IMR-90 (cell line): ENCODE data around the gene DARS1. TPM values are rescaled to one million over a fixed set of nuclear protein-coding genes. Genes with fewer than 3 reads are reported as not detected.

ENCODE experiments used
- ATAC-seq: fragments of 200-7000 bp; cut with Tn5 transposase; 2 replicates; pipeline ENCODE4 v1.9.1; 2020; ENCODE audit warnings: low read depth, mild to moderate bottlenecking, moderate library complexity
- BruUV-seq: library from RNA; stranded (reverse); fragments of 400-500 nt; replicated peaks from 2 replicates; lab custom pipeline; 2021; lab: Mats Ljungman, UMichigan
- CTCF ChIA-PET: fragments of 300-600 bp; formaldehyde crosslinking; extraction: SDS; loops from one replicate; lab custom pipeline; 2021; ENCODE audit warnings: antibody characterized with exemption; lab: Yijun Ruan, JAX
- POLR2A ChIA-PET: fragments of 300-600 bp; sonication (Branson Sonifier 250); formaldehyde crosslinking; loops from one replicate; lab custom pipeline; 2022; ENCODE audit warnings: antibody characterized with exemption; ENCODE audit not compliant: unreplicated experiment; lab: Charles Lee
- DNase-seq: peaks from one replicate; pipeline ENCODE4 v3.0.0; 2013
- H2AFZ ChIP-seq: replicated peaks from 2 replicates; pipeline ENCODE3; 2013; ENCODE audit warnings: low read length, mild to moderate bottlenecking; ENCODE audit not compliant: poor library complexity
- H2AK5ac ChIP-seq: 2 replicates; pipeline ENCODE4 v1.6.1; 2013; ENCODE audit warnings: low read depth, low read length, inconsistent platforms
- H2AK9ac ChIP-seq: replicated peaks from 2 replicates; pipeline ENCODE3; 2013; ENCODE audit warnings: mild to moderate bottlenecking, low read depth, low read length, moderate library complexity; ENCODE audit not compliant: poor library complexity
- H2BK120ac ChIP-seq: 2 replicates; pipeline ENCODE4 v1.6.1; 2013; ENCODE audit warnings: low read depth, low read length, inconsistent platforms
- H2BK15ac ChIP-seq: 3 replicates; pipeline ENCODE4 v1.6.1; 2013; ENCODE audit warnings: low read depth, low read length, inconsistent platforms
- H2BK20ac ChIP-seq: 2 replicates; pipeline ENCODE4 v1.6.1; 2013; ENCODE audit warnings: low read depth, mild to moderate bottlenecking, inconsistent platforms, low read length, moderate library complexity
- H2BK5ac ChIP-seq: 2 replicates; pipeline ENCODE4 v1.6.1; 2013; ENCODE audit warnings: mild to moderate bottlenecking, low read depth, low read length, inconsistent platforms; ENCODE audit not compliant: poor library complexity, severe bottlenecking
- H3K14ac ChIP-seq: replicated peaks from 2 replicates; pipeline ENCODE4 v1.6.1; 2013; ENCODE audit warnings: low read depth, low read length, inconsistent platforms
- H3K18ac ChIP-seq: 2 replicates; pipeline ENCODE4 v1.6.1; 2013; ENCODE audit warnings: low read depth, low read length, control low read depth
- H3K23ac ChIP-seq: 2 replicates; pipeline ENCODE4 v1.6.1; 2013; ENCODE audit warnings: low read depth, low read length, inconsistent platforms
- H3K27ac ChIP-seq: 2 replicates; pipeline ENCODE4 v1.5.1; 2013; ENCODE audit warnings: mild to moderate bottlenecking, control low read depth, low read length; ENCODE audit not compliant: insufficient read depth
- H3K27me3 ChIP-seq: 2 replicates; pipeline ENCODE4 v1.6.1; 2013; ENCODE audit warnings: low read length; ENCODE audit not compliant: control insufficient read depth, insufficient read depth
- H3K36me3 ChIP-seq: 2 replicates; pipeline ENCODE4 v1.6.1; 2013; ENCODE audit warnings: low read length, mixed read lengths; ENCODE audit not compliant: control insufficient read depth, insufficient read depth
- H3K4ac ChIP-seq: 2 replicates; pipeline ENCODE4 v1.6.1; 2013; ENCODE audit warnings: low read depth, low read length, inconsistent platforms
- H3K4me1 ChIP-seq: 2 replicates; pipeline ENCODE4 v1.6.1; 2013; ENCODE audit warnings: low read length, mixed read lengths; ENCODE audit not compliant: control insufficient read depth, insufficient read depth
- H3K4me2 ChIP-seq: 2 replicates; pipeline ENCODE4 v1.6.1; 2013; ENCODE audit warnings: low read depth, mild to moderate bottlenecking, control low read depth, low read length, moderate library complexity
- H3K4me3 ChIP-seq: 2 replicates; pipeline ENCODE4 v1.5.1; 2013; ENCODE audit warnings: low read depth, mild to moderate bottlenecking, control low read depth, low read length, moderate library complexity; ENCODE audit not compliant: insufficient read depth
- H3K56ac ChIP-seq: 2 replicates; pipeline ENCODE4 v1.6.1; 2013; ENCODE audit warnings: low read length, inconsistent platforms; ENCODE audit not compliant: insufficient read depth; ENCODE audit errors: extremely low read depth
- H3K79me1 ChIP-seq, 2 experiments: 2 replicates each; pipeline ENCODE4 v1.6.1; 2013; ENCODE audit warnings: low read length in 2 of 2, inconsistent platforms in 1 of 2, low read depth in 1 of 2
- H3K9ac ChIP-seq: 2 replicates; pipeline ENCODE4 v1.6.1; 2013; ENCODE audit warnings: low read depth, low read length, control low read depth
- H3K9me1 ChIP-seq: 2 replicates; pipeline ENCODE4 v1.6.1; 2013; ENCODE audit warnings: low read length, inconsistent platforms; ENCODE audit not compliant: insufficient read depth
- H3K9me3 ChIP-seq: 2 replicates; pipeline ENCODE4 v1.6.1; 2013; ENCODE audit warnings: low read length; ENCODE audit not compliant: control insufficient read depth, insufficient read depth
- H4K20me1 ChIP-seq: 2 replicates; pipeline ENCODE4 v1.6.1; 2013; ENCODE audit warnings: low read length, inconsistent platforms; ENCODE audit not compliant: insufficient read depth
- H4K5ac ChIP-seq: 2 replicates; pipeline ENCODE4 v1.6.1; 2013; ENCODE audit warnings: mild to moderate bottlenecking, low read depth, low read length, control low read depth
- H4K8ac ChIP-seq, 2 experiments: 2 replicates each; pipeline ENCODE4 v1.6.1; 2013; ENCODE audit warnings: low read depth in 2 of 2, low read length in 2 of 2, control low read depth in 1 of 2, inconsistent platforms in 1 of 2
- H4K91ac ChIP-seq: 2 replicates; pipeline ENCODE4 v1.6.1; 2013; ENCODE audit warnings: low read depth, low read length, inconsistent platforms; ENCODE audit not compliant: insufficient read depth
- BHLHE40 ChIP-seq: fragments of 150-350 bp; IDR thresholded peaks from 2 replicates; pipeline ENCODE4 v1.6.1; 2016; ENCODE audit warnings: mild to moderate bottlenecking, low read depth, low read length
- CEBPB ChIP-seq: IDR thresholded peaks from 2 replicates; pipeline ENCODE4 v1.6.1; 2012; ENCODE audit warnings: low read depth, low read length, improper control_type of control experiment
- CHD1 ChIP-seq: IDR thresholded peaks from 2 replicates; pipeline ENCODE4 v1.6.1; 2012; ENCODE audit warnings: low read depth, low read length, improper control_type of control experiment
- CTCF ChIP-seq: conservative IDR thresholded peaks from 2 replicates; pipeline ENCODE4 v1.5.1; 2012; ENCODE audit warnings: mild to moderate bottlenecking, low read depth, low read length, improper control_type of control experiment
- ELK1 ChIP-seq: fragments of 150-350 bp; IDR thresholded peaks from 2 replicates; pipeline ENCODE4 v1.6.1; 2016; ENCODE audit warnings: low read depth, mild to moderate bottlenecking, low read length, moderate library complexity, borderline replicate concordance
- FOS ChIP-seq: fragments of 150-350 bp; IDR thresholded peaks from 2 replicates; pipeline ENCODE4 v1.6.1; 2016; ENCODE audit warnings: low read depth, low read length
- MAZ ChIP-seq: IDR thresholded peaks from 2 replicates; pipeline ENCODE4 v1.6.1; 2012; ENCODE audit warnings: low read depth, mild to moderate bottlenecking, low read length, improper control_type of control experiment, moderate library complexity, borderline replicate concordance
- MXI1 ChIP-seq: IDR thresholded peaks from 2 replicates; pipeline ENCODE4 v1.6.1; 2012; ENCODE audit warnings: low read depth, mild to moderate bottlenecking, low read length, moderate library complexity, borderline replicate concordance
- NFE2L2 ChIP-seq: fragments of 150-350 bp; IDR thresholded peaks from 2 replicates; pipeline ENCODE4 v1.6.1; 2016; ENCODE audit warnings: low read depth, mild to moderate bottlenecking, low read length
- POLR2A ChIP-seq: IDR thresholded peaks from 2 replicates; pipeline ENCODE4 v1.6.1; 2012; ENCODE audit warnings: mild to moderate bottlenecking, low read depth, low read length
- RAD21 ChIP-seq: IDR thresholded peaks from 2 replicates; pipeline ENCODE4 v1.6.1; 2012; ENCODE audit warnings: low read length, improper control_type of control experiment
- RCOR1 ChIP-seq: IDR thresholded peaks from 2 replicates; pipeline ENCODE4 v1.6.1; 2012; ENCODE audit warnings: mild to moderate bottlenecking, low read length, improper control_type of control experiment; ENCODE audit not compliant: insufficient replicate concordance
- RFX5 ChIP-seq: IDR thresholded peaks from 2 replicates; pipeline ENCODE4 v1.8.0; 2012; ENCODE audit warnings: low read depth, mild to moderate bottlenecking, low read length, moderate library complexity
- SMC3 ChIP-seq: fragments of 150-350 bp; IDR thresholded peaks from 2 replicates; pipeline ENCODE4 v1.6.1; 2016; ENCODE audit warnings: low read depth, mild to moderate bottlenecking, antibody characterized with exemption, low read length, moderate library complexity
- USF2 ChIP-seq: fragments of 150-350 bp; IDR thresholded peaks from 2 replicates; pipeline ENCODE4 v1.6.1; 2017; ENCODE audit warnings: mild to moderate bottlenecking, antibody characterized with exemption, low read length, low read depth
- WGBS, 2 experiments: methylation state at CpG; one replicate each; pipeline versions ENCODE4 v1.1.5 to v1.1.7; 2013; ENCODE audit warnings: missing lambda C conversion rate in 2 of 2; ENCODE audit not compliant: insufficient read length in 1 of 2; ENCODE audit errors: extremely low coverage in 2 of 2; 5-methylcytosine and 5-hydroxymethylcytosine counted together
- dilution Hi-C: fragments of 300-500 bp; cut with HindIII; formaldehyde crosslinking; loops from one replicate; pipeline ENCODE4 v1.14.3; 2018; ENCODE audit warnings: low sequenced_read_pairs; ENCODE audit not compliant: unreplicated experiment
- in situ Hi-C: fragments of 300-500 bp; cut with MboI; formaldehyde crosslinking; loops from 3 replicates; pipeline ENCODE4 v1.14.3; 2019; ENCODE audit warnings: low sequenced_read_pairs, inconsistent platforms, mixed read lengths
- intact Hi-C: fragments of 100-400 bp; cut with micrococcal nuclease; formaldehyde crosslinking; loops from 2 replicates; pipeline ENCODE4 v1.10.0; 2022
- polyA plus RNA-seq, 3 experiments: library from polyadenylated mRNA; depleted of rRNA; stranded (reverse); fragments of >200 nt; gene quantifications; 2 replicates each; pipeline ENCODE4 v1.2.3, GENCODE V29; 2012; ENCODE audit warnings: low replicate concordance in 1 of 3
- total RNA-seq: library from RNA; depleted of rRNA; stranded (reverse); fragments of >200 nt; gene quantifications from 2 replicates; pipeline ENCODE4 v1.2.3, GENCODE V29; 2012

Gene DARS1
- total and polyA plus RNA-seq, 2 of the 4 experiments (the other 2 are of a cell fraction): 56.5 to 66.5 TPM

- POLR2A ChIA-PET: no interaction called here
- Histone ChIP-seq H3K23ac (no peak overlapping the region), H2BK15ac (no peak overlapping the region), H3K4me1 (no peaks in the 10 kb centered on the region), H4K20me1 (peaks cover 3% of the 10 kb centered on the region; the same call in 1 of the 2 replicates), H3K36me3 (no peaks in the 10 kb centered on the region; the same call in 1 of the 2 replicates), H3K27me3 (no peaks in the 10 kb centered on the region), H4K5ac (no peak overlapping the region), H3K4me3 (no peak overlapping the region), H3K4ac (no peak overlapping the region), H3K9ac (no peak overlapping the region), H2AFZ (no peak overlapping the region), H3K27ac (no peak overlapping the region), H3K56ac (no peak overlapping the region), H3K79me1 (no peaks in the 10 kb centered on the region), H3K18ac (no peak overlapping the region), H2AK9ac (no peak overlapping the region), H3K4me2 (no peak overlapping the region), H3K9me1 (no peaks in the 10 kb centered on the region), H4K91ac (no peak overlapping the region), H4K8ac (no peak overlapping the region), H3K14ac (no peak overlapping the region), H3K9me3 (no peaks in the 10 kb centered on the region), H2BK120ac (no peak overlapping the region), H2BK5ac (no peak overlapping the region), H2AK5ac (no peak overlapping the region), H2BK20ac (no peak overlapping the region)
- ATAC-seq: no peak
- BruUV-seq: no TSS peak
- DNase-seq: no peak
- dilution Hi-C loops: no loop called here
- no peak for TF ChIP-seq MAZ
- TF ChIP-seq RFX5: no peak
- no peak for TF ChIP-seq USF2
- TF ChIP-seq RAD21: no peak
- no peak for TF ChIP-seq FOS
- no peak for TF ChIP-seq ELK1
- no peak for TF ChIP-seq BHLHE40
- no peak for TF ChIP-seq CTCF
- TF ChIP-seq CEBPB: no peak
- TF ChIP-seq NFE2L2: no peak
- TF ChIP-seq CHD1: no peak
- no peak for TF ChIP-seq SMC3
- TF ChIP-seq RCOR1: no peak
- no peak for TF ChIP-seq POLR2A
- TF ChIP-seq MXI1: no peak
- in situ Hi-C loops: loop anchor here (25.0 kb wide), 1 partner anchor 1923 kb away; no protein-coding TSS in a partner anchor
- intact Hi-C loops: loop anchor here (1.0 kb wide), 1 partner anchor 470 kb away; no protein-coding TSS in a partner anchor
- WGBS, 2 experiments: no CpG with 5 or more reads among the region's 3 CpGs
- CTCF ChIA-PET: interaction anchor here (0.7 to 1.9 kb wide), 9 partner anchors 8 to 882 kb away, joined by 3 to 10 read pairs (median 4); no protein-coding TSS in a partner anchor
These were observed 70.9 kb downstream of the DARS1 start for GRCh38 chr2:135914485-135914884.
